RCC 7860 (cell line): ENCODE measurements around the gene EDDM3A.
"Not testable (repeated sequence)": the region's sequence is repeated elsewhere in the genome, so short reads cannot be mapped to it uniquely, and the experiment has no call there.

Experiments
- DNase-seq: peaks from one replicate; pipeline ENCODE4 v3.0.0-alpha.2; 2015; ENCODE audit warnings: low spot score
- FAIRE-seq: peaks from 2 replicates; lab custom pipeline; 2012; peaks lifted over from hg19 to GRCh38; lab: Jason Lieb, UNC

EDDM3A gene

GRCh38 chr14:20745571-20746358, at the start of gene EDDM3A:
Gene EDDM3A, plus strand, starts transcription at chr14:20745887. Its CDS starts 1,694 bp downstream, at chr14:20747581.
- FAIRE-seq (no peak), DNase-seq (no peak)

GRCh38 chr14:20696764-20697163, 48.9 kb upstream of the EDDM3A start:
- no peak for FAIRE-seq
- DNase-seq, result no peak

GRCh38 chr14:20697273-20698017, 48.2 kb upstream of the EDDM3A start:
- FAIRE-seq (no peak), DNase-seq (peak; percentile 16)

GRCh38 chr14:20698018-20698329, 47.7 kb upstream of the EDDM3A start:
- no peak for FAIRE-seq

GRCh38 chr14:20698934-20699333, 46.8 kb upstream of the EDDM3A start:
- no peak for FAIRE-seq
- DNase-seq, result no peak

More at GRCh38 chr14:20698018-20698329, 47.7 kb upstream of the EDDM3A start:
- no peak for DNase-seq

GRCh38 chr14:20699931-20700330, 45.8 kb upstream of the EDDM3A start:
- no peak for DNase-seq
- no peak for FAIRE-seq

- FAIRE-seq, DNase-seq: not testable (repeated sequence)
These were observed 44.7 kb upstream of the EDDM3A start for GRCh38 chr14:20700965-20701364.

GRCh38 chr14:20706657-20707355, 38.9 kb upstream of the EDDM3A start:
- FAIRE-seq, result no peak
- no peak for DNase-seq

- FAIRE-seq (no peak), DNase-seq (no peak)
These were observed 38.1 kb upstream of the EDDM3A start for GRCh38 chr14:20707622-20708021.

GRCh38 chr14:20711261-20711660, 34.4 kb upstream of the EDDM3A start:
- DNase-seq (no peak), FAIRE-seq (no peak)

GRCh38 chr14:20711685-20712084, 34.0 kb upstream of the EDDM3A start:
- DNase-seq (no peak), FAIRE-seq (no peak)

- no peak for FAIRE-seq
- DNase-seq, result no peak
These were observed 32.8 kb upstream of the EDDM3A start for GRCh38 chr14:20712904-20713303.

- FAIRE-seq (no peak), DNase-seq (no peak)
These were observed 31.0 kb upstream of the EDDM3A start for GRCh38 chr14:20714593-20715250.

GRCh38 chr14:20719777-20720176, 25.9 kb upstream of the EDDM3A start:
- DNase-seq (no peak), FAIRE-seq (no peak)

- FAIRE-seq (no peak), DNase-seq (no peak)
These were observed 24.9 kb upstream of the EDDM3A start for GRCh38 chr14:20720741-20721140.

- DNase-seq (no peak), FAIRE-seq (no peak)
These were observed 23.7 kb upstream of the EDDM3A start for GRCh38 chr14:20722016-20722415.

- no peak for FAIRE-seq
- DNase-seq, result no peak
These were observed 22.2 kb upstream of the EDDM3A start for GRCh38 chr14:20723488-20723887.

- not testable (repeated sequence) for FAIRE-seq
These were observed 19.6 kb upstream of the EDDM3A start for GRCh38 chr14:20726121-20726520.

GRCh38 chr14:20726531-20726930, 19.2 kb upstream of the EDDM3A start:
- DNase-seq (no peak), FAIRE-seq (no peak)

More at GRCh38 chr14:20726121-20726520, 19.6 kb upstream of the EDDM3A start:
- not testable (repeated sequence) for DNase-seq

GRCh38 chr14:20730891-20731290, 14.8 kb upstream of the EDDM3A start:
- no peak for FAIRE-seq

GRCh38 chr14:20732477-20732876, 13.2 kb upstream of the EDDM3A start:
- FAIRE-seq (no peak), DNase-seq (no peak)

More at GRCh38 chr14:20730891-20731290, 14.8 kb upstream of the EDDM3A start:
- no peak for DNase-seq
